GM19372 (cell line): Measurements from ENCODE around the gene SCRN2.

Source experiments
- ATAC-seq: cut with Tn5 transposase; IDR thresholded peaks from one replicate; pipeline ENCODE4 v1.9.1; 2021; ENCODE audit warnings: mild to moderate bottlenecking, low read depth, moderate library complexity; ENCODE audit not compliant: unreplicated experiment

Gene SCRN2

DNA sequence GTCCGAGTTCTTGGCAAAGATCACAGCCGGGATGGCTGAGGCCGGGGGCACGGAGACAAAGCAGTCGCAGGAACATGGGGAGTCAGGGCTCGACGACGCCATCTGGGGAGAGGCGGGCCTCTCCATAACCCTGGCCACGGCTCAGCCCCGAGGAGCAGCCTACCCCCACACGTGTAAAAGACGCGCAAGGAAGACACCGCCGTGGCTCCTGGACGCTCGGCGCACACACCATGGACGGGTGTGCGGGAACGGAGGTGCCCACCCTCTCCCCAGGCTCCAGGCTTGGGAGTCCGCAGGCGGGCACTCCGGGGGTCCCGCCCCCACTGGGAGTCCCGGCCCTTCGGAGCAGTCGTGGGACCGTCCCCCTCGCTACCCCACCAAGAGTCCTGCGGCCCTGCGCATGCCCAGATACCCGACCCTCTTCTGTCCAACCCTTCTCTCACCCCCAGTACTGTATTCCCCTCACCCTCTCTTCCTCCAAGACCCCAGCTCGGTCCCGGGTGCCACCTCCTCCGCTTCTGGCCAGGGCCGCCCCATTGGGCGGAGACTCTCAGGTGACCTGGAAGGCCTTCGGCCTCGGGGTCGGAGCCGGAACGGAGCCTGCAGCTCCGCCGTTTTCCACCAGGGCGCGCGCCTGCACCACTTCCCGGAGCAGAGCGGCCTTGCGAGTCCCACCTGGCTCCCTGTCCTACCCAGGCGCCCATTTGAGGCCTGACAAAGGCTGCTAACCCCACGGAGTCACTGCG is at the start of gene SCRN2:
TSS of gene SCRN2 (minus strand) at position 532 of the 746 bp plus-strand sequence. CDS start at position 102, 430 bp downstream.
- ATAC-seq = peak; percentile 88

GRCh38 chr17:47889734-47890529 is 48.9 kb upstream of the SCRN2 start:
- no peak for ATAC-seq

- ATAC-seq = no peak
These were observed 47.2 kb upstream of the SCRN2 start for GRCh38 chr17:47888293-47888692.

- no peak for ATAC-seq
These were observed 44.0 kb upstream of the SCRN2 start for GRCh38 chr17:47884905-47885730.

DNA sequence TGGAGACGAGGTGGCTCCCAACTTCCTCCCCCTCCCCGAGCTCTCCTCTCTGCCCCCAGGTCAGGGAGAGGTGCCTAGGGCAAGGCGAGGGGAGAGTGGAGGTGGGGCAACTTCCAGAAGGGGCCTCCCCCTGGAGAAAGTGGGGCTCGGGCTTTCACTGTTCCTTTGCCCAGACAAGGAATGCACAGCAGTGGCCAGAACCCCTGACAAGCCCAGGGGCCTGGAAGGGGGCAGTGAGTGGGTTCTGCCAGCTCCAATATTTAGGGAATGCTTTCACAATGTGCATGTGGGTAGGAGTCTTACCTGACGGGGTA is 43.3 kb upstream of the SCRN2 start:
- no peak for ATAC-seq

GRCh38 chr17:47883589-47884426 is 42.7 kb upstream of the SCRN2 start:
- ATAC-seq = no peak

- no peak for ATAC-seq
These were observed 41.9 kb upstream of the SCRN2 start for GRCh38 chr17:47882695-47883588.

DNA sequence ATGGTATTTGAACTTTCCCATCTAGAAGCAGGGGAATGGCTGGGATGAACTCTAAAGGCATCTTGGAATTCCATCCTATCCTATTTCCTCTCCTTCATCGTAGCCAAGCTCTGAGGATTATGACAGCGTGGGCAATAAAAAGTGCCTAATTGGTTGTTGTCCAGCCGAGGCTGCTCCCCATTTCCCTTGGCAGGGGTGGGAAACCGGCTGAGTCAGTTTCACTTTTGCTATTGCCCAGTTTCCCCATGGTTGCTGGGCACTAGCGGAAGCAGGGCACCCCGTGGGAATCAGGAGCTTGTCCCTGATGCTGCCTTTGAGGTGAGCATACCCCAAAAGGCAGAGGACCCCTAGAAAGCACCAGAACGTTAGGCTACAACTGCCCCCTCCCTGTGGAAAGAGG is 41.2 kb upstream of the SCRN2 start:
- no peak for ATAC-seq

GRCh38 chr17:47879776-47880454 is 38.8 kb upstream of the SCRN2 start:
- no peak for ATAC-seq

DNA sequence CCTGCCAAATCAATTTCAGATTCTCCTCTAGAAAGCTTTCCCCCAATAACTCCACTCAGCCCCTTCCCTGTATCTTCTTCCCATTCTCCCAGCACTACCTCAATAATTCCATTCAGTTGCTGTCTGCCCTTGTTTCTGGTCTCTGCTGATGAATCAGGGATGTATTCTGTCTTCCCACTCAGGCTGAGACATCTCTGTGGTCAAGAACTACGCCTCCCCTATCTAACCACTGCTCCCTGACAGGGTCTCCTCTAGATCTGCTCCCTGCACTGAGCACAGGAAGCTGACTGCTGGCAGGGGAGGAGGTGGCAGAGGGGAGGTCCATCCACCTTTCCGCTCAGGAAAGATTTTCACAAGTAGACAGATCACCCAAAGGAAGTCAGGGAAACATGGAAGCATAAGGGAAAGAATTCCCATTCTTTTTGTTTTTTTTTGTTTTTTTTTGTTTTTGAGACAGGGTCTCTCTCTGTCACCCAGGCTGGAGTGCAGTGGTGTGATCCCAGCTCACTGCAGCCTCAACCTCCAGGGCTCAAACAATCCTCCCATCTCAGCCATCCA is 38.0 kb upstream of the SCRN2 start:
- ATAC-seq = no peak

DNA sequence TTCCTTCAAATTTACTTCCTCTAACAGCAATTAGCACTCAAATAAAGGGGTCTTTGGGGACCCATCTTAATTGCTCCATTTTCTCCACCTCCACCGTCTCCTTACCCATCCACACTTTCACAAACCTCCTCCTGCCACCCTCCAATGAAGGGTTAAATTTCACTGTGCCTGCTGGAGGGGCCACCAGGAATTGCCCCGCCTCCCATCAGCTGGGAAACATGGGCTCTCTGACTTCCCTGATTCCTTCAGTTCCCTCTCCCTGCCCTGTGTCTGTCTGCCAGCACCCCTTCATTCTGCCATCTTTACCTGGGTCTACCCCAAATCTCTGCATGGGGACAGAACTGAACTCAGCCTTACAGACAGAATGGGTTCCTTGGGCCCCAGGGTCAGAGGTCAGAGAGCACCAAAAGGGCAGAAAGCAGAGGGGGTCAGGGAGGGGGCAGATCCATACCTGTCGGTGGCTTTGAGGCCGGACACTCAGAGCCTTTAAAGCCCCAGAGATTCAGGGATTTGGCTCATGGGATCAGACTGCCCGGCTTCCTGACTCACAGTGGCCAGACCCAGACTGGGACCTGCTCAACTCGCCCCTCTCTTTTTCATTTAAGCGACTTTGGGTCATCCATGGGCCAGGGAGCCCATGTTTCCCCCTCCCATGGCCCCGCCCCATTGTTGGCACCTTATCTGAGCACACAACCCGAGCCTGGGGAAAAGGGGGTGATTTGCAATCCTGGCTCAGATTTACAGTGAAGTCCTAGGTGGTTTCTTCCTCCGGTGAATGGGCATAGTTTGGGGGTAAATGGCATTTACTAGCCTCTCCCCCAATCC is 37.3 kb upstream of the SCRN2 start:
- ATAC-seq = no peak

DNA sequence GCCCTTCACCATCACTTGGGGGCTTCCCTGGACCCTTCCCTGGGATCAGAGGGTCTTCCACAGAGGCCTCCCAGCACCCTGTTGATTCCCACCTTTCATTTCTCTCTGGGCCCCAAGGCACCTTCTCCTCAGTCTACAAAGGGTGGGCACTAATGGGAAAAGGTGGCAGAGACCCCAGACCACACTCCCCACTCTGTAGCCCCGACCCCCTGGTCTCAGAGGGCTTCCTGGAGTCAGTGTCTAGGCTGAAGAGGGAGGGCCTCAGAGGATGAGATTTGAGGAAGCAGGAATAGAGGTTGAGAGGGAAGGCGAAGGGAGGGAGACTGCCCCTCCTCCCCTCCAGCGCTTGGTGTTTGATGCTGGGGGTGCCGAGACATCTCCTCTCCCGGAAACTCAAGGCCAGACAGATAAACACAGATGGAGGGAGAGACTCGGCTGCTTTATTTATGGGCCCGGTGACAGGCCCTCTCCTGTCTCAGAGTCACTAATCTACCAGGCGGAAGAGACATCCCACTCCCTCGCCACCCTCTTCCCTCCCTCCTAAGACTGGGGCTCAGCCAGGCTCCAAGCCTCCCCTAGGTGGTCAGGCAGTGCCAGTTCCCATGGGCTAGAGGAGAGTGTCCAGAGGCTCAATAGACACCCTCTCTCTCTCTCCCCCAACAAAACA is 36.4 kb upstream of the SCRN2 start:
- no peak for ATAC-seq

DNA sequence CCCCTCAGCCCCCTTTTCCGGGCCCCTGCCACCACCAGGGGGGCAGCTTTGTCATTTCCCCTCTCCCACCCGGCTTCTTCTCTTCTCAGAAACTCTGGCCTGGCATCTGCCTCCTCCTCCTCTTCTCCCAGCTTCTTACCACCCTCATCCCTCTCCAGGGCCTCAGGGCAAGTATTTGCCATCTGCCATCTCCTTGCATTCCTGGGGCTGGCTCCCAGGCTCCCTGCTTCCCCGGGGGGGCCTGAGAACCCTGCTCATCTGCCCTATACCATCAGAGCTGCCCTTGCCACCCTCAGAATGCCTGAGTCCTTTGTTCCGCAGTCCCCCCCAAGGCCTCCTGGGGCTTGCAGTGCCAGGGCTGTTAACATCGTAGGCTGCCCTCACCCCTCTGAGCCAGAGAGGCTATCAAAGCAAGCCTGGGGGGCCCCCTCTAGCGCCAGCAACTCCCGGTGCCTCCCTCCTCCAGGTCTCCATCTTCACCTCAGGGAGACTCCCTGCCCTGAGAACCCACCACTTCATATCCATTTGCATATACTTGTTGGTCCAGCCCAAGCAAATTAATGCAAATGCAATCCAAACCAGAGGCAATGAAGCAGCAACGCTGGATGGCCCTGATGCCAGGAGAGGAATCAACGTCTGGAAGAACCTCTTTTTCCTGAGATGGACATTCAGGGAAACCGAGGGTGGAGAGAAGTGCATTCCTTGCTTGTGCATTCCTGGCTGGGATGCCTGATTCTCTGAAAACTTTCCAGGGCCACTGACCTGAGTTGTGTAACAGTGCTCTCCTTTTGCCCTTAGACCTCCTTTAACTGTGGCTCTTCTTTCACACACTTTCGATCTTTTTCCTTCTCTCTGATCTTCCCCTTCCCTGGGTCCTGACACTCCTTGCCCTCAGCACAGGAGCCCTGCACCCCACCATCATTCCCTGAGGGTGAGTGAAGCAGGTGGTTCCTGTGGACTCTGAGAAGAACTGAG is 34.2 kb upstream of the SCRN2 start:
- ATAC-seq = no peak

DNA sequence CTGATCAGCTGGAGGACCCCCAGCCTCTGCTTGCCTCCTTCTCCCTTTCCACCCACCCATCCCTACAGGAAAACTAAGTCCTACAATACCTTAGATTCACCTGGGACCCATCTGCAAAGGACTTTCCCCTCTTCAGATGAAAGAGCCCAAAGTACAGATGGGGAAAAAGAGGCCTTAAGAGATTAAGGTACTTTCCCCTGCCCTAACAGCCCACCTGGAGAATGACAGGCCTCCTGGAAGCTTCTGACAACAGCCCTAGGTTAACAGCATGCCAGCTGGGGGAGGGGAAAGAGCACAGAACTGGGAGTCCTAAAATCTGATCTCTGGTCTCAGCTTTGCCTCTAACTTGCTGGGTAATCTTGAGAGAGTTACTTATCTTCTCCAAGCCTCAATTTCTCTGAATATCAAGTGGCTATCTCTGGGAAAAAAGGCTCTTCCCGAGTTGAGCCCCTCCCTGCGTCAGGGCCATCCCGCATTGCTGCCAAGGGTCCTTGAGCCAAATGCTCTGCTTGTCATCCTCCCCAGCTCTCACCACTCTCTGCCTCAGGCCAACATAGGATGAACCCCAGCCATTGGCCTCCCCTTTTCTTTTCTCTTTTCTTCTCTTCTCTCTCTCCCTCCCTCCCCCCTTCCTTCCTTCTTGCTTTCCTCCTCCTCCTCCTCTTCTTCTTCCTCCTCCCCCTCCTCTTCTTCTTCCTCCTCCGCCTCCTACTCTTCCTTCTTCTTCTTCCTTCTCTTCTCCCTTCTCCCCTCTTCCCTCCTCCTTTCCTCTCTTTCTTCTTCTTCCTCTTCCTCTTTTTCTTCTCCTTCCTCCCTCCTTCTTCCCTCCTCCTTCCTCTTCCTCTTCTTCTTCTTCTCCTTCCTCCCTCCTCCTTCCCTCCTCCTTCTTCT is 32.4 kb upstream of the SCRN2 start:
- no peak for ATAC-seq

- ATAC-seq = no peak
These were observed 31.6 kb upstream of the SCRN2 start for GRCh38 chr17:47872651-47873161.
